ENCODE measurements around the gene BBS9. TPM values are rescaled to one million over a fixed set of nuclear protein-coding genes. Genes with fewer than 3 reads are reported as not detected.

The BBS9 gene
- total RNA-seq, 1 experiment from 2014 or later, result 5.7 TPM

DNA sequence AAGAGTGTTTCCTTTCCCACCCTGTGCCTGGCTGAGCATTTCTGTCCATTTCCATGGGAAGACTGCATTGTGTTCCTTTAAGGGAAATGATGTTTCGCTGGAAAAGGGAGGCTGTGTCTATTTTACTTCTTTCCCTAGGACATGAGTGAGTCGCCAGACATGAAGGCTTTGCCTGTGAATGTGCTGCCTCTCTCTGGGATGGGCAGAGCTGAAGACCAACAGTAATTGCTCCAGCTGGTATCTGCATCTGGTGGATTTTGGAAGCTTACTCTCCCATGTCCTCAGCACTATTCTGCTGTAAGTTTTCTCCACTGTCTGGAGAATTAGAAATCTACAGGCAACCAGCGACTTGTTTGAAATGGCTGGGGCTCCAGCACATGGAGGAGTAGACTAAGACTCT, 511.4 kb downstream of the BBS9 start:
- ChIA-PET CTCF (no interaction called here), POLR2A (ENCODE audit: unreplicated experiment) (no interaction called here)
- Histone ChIP-seq H2AFZ (ENCODE audit: low read length) (no peak overlapping the region), H3K4me2 (ENCODE audit: low read length) (no peak overlapping the region), H3K27ac (ENCODE audit: low read length) (no peak overlapping the region), H3K36me3 (ENCODE audit: low read depth, low read length) (no peaks in the 10 kb centered on the region), H4K20me1 (ENCODE audit: low read length) (no peaks in the 10 kb centered on the region), H3K9me3 (ENCODE audit: low read length) (no peaks in the 10 kb centered on the region), H3K9ac (ENCODE audit: low read length) (no peak overlapping the region), H3K79me2 (ENCODE audit: low read length) (no peaks in the 10 kb centered on the region), H3K9me2 (replicated peaks; ENCODE audit: low read length) (no peaks in the 10 kb centered on the region), H3F3A (ENCODE audit: low read length, unreplicated experiment) (no peaks in the 10 kb centered on the region), H3K27me3 (ENCODE audit: low read length) (no peaks in the 10 kb centered on the region), H3K4me1 (ENCODE audit: insufficient read depth, low read length) (0 out of 2 replicates have a peak, but pooled peaks cover 3% of the 10 kb centered on the region), H3K4me3 (ENCODE audit: low read length) (no peak overlapping the region)
- DNase-seq (no peak), ATAC-seq (no peak)
- BruUV-seq (replicated peaks), result no TSS peak
- TF ChIP-seq CTCF (conservative IDR thresholded peaks at IDR 0.05; ENCODE audit: low read depth, low read length) (no peak), EZH2 (IDR thresholded peaks at IDR 0.05; ENCODE audit: low read length, unreplicated experiment) (no peak), EZH2phosphoT487 (IDR thresholded peaks at IDR 0.05; ENCODE audit: borderline replicate concordance, low read length) (no peak)
- intact Hi-C loops (cut with micrococcal nuclease), result no loop called here

- Histone ChIP-seq H3K4me3 (ENCODE audit: low read length) (no peak overlapping the region), H3K79me2 (ENCODE audit: low read length) (no peaks in the 10 kb centered on the region), H3K4me2 (ENCODE audit: low read length) (no peak overlapping the region), H3F3A (ENCODE audit: low read length, unreplicated experiment) (no peaks in the 10 kb centered on the region), H3K9ac (ENCODE audit: low read length) (no peak overlapping the region), H3K9me2 (replicated peaks; ENCODE audit: low read length) (no peaks in the 10 kb centered on the region), H3K4me1 (ENCODE audit: insufficient read depth, low read length) (0 out of 2 replicates have a peak, but pooled peaks cover 3% of the 10 kb centered on the region), H3K27me3 (ENCODE audit: low read length) (no peaks in the 10 kb centered on the region), H3K27ac (ENCODE audit: low read length) (no peak overlapping the region), H4K20me1 (ENCODE audit: low read length) (no peaks in the 10 kb centered on the region), H2AFZ (ENCODE audit: low read length) (no peak overlapping the region), H3K9me3 (ENCODE audit: low read length) (no peaks in the 10 kb centered on the region), H3K36me3 (ENCODE audit: low read depth, low read length) (no peaks in the 10 kb centered on the region)
- TF ChIP-seq CTCF (conservative IDR thresholded peaks at IDR 0.05; ENCODE audit: low read depth, low read length) (no peak), EZH2 (IDR thresholded peaks at IDR 0.05; ENCODE audit: low read length, unreplicated experiment) (no peak), EZH2phosphoT487 (IDR thresholded peaks at IDR 0.05; ENCODE audit: borderline replicate concordance, low read length) (no peak)
- BruUV-seq (replicated peaks), result no TSS peak
- ChIA-PET CTCF (interaction anchor here (0.6 kb wide), 1 partner anchor 27 kb away, joined by 3 read pairs; no protein-coding TSS in a partner anchor), POLR2A (ENCODE audit: unreplicated experiment) (no interaction called here)
- intact Hi-C loops (cut with micrococcal nuclease), result no loop called here
- ATAC-seq (peak; percentile 15; the same call in 1 of the 2 replicates), DNase-seq (no peak)
Observed at GRCh38 chr7:33642312-33642711, 512.9 kb downstream of the BBS9 start.

DNA sequence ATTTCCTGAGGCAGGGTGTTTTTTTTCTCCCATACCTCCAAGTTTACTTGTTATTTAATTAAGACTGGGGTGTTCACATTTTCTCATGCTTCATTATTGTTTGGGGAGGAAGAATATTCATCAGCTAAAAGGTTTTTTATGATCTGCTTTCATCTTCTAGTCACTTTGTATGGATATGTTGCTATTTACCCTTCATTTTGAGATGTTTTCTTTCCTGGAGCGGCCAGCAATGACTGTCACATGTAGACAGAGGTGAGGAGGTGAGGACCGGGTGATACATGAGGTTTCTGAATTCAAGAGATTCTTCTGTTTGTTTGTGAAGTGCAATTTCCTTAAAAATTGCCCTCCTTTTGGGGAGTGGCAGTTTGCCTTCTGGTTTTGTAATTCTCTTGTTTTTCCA, 514.2 kb downstream of the BBS9 start:
- no TSS peak for BruUV-seq (replicated peaks)
- Histone ChIP-seq H3K27ac (ENCODE audit: low read length) (no peak overlapping the region), H4K20me1 (ENCODE audit: low read length) (no peaks in the 10 kb centered on the region), H3K9ac (ENCODE audit: low read length) (no peak overlapping the region), H3K9me3 (ENCODE audit: low read length) (no peaks in the 10 kb centered on the region), H3K9me2 (replicated peaks; ENCODE audit: low read length) (no peaks in the 10 kb centered on the region), H3K27me3 (ENCODE audit: low read length) (no peaks in the 10 kb centered on the region), H3K4me1 (ENCODE audit: insufficient read depth, low read length) (0 out of 2 replicates have a peak, but pooled peaks cover 3% of the 10 kb centered on the region), H3K79me2 (ENCODE audit: low read length) (no peaks in the 10 kb centered on the region), H2AFZ (ENCODE audit: low read length) (no peak overlapping the region), H3K4me3 (ENCODE audit: low read length) (no peak overlapping the region), H3F3A (ENCODE audit: low read length, unreplicated experiment) (no peaks in the 10 kb centered on the region), H3K4me2 (ENCODE audit: low read length) (no peak overlapping the region), H3K36me3 (ENCODE audit: low read depth, low read length) (no peaks in the 10 kb centered on the region)
- ChIA-PET CTCF (no interaction called here), POLR2A (ENCODE audit: unreplicated experiment) (no interaction called here)
- ATAC-seq, result no peak
- TF ChIP-seq EZH2 (IDR thresholded peaks at IDR 0.05; ENCODE audit: low read length, unreplicated experiment) (no peak), EZH2phosphoT487 (IDR thresholded peaks at IDR 0.05; ENCODE audit: borderline replicate concordance, low read length) (no peak), CTCF (conservative IDR thresholded peaks at IDR 0.05; ENCODE audit: low read depth, low read length) (no peak)
- intact Hi-C loops (cut with micrococcal nuclease), result no loop called here
- no peak for DNase-seq
